ENCODE data around the gene VANGL2. TPM values are rescaled to one million over a fixed set of nuclear protein-coding genes. Genes with fewer than 3 reads are reported as not detected.

The VANGL2 gene
- total RNA-seq, 2 experiments from 2014 or later = not detected

DNA sequence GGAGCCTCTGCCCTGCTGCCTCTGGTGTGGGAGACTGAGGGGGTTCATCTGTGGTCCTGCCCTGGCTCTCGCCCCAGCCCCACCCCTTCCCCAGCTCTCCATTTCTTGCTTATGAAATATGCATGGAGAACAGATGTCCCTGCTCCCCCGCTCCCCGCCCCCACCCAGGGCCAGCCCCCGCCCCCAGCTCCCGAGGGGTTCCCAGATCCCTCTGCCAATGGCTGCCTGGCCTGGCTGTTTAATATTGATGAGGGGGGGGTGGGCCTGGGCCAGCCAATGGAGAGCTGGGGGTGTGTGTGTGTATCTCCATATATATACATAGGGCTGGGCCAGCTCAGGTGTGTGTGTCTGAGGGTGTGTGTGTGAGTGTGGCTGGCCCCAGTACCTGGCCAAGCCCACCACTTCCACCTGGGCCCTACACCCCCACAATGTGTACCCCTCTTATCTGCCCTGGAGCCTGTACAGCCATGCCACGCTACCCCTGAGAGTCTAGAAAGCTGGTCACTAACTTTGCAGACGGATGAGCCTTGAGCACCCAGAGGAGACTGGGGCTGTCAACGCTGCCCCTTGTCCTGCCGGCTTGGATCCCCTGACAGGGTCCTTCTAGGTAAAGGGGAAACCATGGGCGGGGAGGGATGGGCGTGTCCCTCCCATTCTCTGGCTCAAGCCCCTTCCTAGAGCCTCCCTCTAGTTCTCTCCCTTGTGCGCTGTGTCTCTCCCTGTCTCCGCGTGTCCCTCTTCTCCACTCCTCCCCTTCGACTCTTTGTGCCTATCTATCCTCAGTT lies 33.4 kb upstream of the VANGL2 start, which contains the start of gene NHLH1:
Gene NHLH1 (plus strand): TSS at position 341 of the 785 bp plus-strand sequence. CDS start 3,661 bp downstream, outside the sequence.
- H3K36me3 ChIP-seq (ENCODE audit: insufficient read depth, low read length) = no peaks in the 10 kb centered on the region
- no peak within 1 kb of the TSS for H3K27ac ChIP-seq (ENCODE audit: low read depth in 1 of 2, low read length in 2 of 2)
- no peaks in the 10 kb centered on the region for H3K27me3 ChIP-seq (ENCODE audit: control insufficient read depth in 1 of 2, insufficient read depth in 2 of 2, low read length in 2 of 2)
- no peaks in the 10 kb centered on the region for H3K4me1 ChIP-seq (ENCODE audit: insufficient read depth, low read length)
- H3K9me3 ChIP-seq (ENCODE audit: control insufficient read depth in 1 of 2, insufficient read depth in 1 of 2, low read length in 2 of 2) = no peaks in the 10 kb centered on the region
- Mint-ChIP-seq H3K4me3 (no peak within 1 kb of the TSS), H3K27ac (no peak within 1 kb of the TSS), H3K9me3 (no peaks in the 10 kb centered on the region), H3K27me3 (no peaks in the 10 kb centered on the region), H3K36me3 (ENCODE audit: low read depth) (no peaks in the 10 kb centered on the region), H3K4me1 (ENCODE audit: low read depth) (no peaks in the 10 kb centered on the region)
- POLR2A ChIA-PET = no interaction called here
- intact Hi-C loops (cut with DNase I, micrococcal nuclease) = no loop called here
- CTCF ChIA-PET = no interaction called here
- TF ChIP-seq, protein P1, sequence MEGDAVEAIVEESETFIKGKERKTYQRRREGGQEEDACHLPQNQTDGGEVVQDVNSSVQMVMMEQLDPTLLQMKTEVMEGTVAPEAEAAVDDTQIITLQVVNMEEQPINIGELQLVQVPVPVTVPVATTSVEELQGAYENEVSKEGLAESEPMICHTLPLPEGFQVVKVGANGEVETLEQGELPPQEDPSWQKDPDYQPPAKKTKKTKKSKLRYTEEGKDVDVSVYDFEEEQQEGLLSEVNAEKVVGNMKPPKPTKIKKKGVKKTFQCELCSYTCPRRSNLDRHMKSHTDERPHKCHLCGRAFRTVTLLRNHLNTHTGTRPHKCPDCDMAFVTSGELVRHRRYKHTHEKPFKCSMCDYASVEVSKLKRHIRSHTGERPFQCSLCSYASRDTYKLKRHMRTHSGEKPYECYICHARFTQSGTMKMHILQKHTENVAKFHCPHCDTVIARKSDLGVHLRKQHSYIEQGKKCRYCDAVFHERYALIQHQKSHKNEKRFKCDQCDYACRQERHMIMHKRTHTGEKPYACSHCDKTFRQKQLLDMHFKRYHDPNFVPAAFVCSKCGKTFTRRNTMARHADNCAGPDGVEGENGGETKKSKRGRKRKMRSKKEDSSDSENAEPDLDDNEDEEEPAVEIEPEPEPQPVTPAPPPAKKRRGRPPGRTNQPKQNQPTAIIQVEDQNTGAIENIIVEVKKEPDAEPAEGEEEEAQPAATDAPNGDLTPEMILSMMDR (IDR thresholded peaks at IDR 0.05) = no peak
- DNase-seq = no peak
- H3K4me3 ChIP-seq (ENCODE audit: low read length) = no peak within 1 kb of the TSS
- no peak for ATAC-seq (ENCODE audit: poor library complexity)

DNA sequence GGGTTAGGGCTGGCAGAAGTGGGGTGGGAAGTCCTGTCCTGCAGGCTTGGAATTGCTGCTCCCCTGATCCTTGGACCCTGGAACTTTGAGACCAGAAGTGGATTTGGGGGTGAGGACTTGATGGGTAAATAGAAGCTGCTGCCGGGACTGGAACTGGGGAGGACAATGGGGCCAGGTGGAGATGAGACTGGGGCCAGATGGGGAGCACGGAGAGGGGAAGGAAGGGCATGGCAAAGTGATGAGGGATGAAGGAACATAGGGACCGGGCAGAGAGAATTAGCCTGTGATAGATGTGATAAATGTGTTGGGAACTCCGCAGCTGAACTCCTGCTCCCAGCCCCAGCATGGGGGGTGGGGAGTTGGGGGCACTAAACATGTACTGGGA lies 32.9 kb upstream of the VANGL2 start:
- no peaks in the 10 kb centered on the region for H3K27me3 Mint-ChIP-seq
- ChIA-PET POLR2A (no interaction called here), CTCF (no interaction called here)
- Histone ChIP-seq H3K36me3 (ENCODE audit: insufficient read depth, low read length) (no peaks in the 10 kb centered on the region), H3K4me3 (ENCODE audit: low read length) (no peak overlapping the region), H3K27me3 (ENCODE audit: control insufficient read depth in 1 of 2, insufficient read depth in 2 of 2, low read length in 2 of 2) (no peaks in the 10 kb centered on the region), H3K4me1 (ENCODE audit: insufficient read depth, low read length) (no peaks in the 10 kb centered on the region), H3K9me3 (ENCODE audit: control insufficient read depth in 1 of 2, insufficient read depth in 1 of 2, low read length in 2 of 2) (no peaks in the 10 kb centered on the region), H3K27ac (ENCODE audit: low read depth in 1 of 2, low read length in 2 of 2) (no peak overlapping the region)
- DNase-seq = no peak
- H3K9me3 Mint-ChIP-seq = no peaks in the 10 kb centered on the region
- TF ChIP-seq, protein P1 (IDR thresholded peaks at IDR 0.05) = no peak
- H3K36me3 Mint-ChIP-seq (ENCODE audit: low read depth) = no peaks in the 10 kb centered on the region
- no peak overlapping the region for H3K4me3 Mint-ChIP-seq
- intact Hi-C loops (cut with DNase I, micrococcal nuclease) = no loop called here
- H3K4me1 Mint-ChIP-seq (ENCODE audit: low read depth) = no peaks in the 10 kb centered on the region
- no peak overlapping the region for H3K27ac Mint-ChIP-seq
- no peak for ATAC-seq (ENCODE audit: poor library complexity)

DNA sequence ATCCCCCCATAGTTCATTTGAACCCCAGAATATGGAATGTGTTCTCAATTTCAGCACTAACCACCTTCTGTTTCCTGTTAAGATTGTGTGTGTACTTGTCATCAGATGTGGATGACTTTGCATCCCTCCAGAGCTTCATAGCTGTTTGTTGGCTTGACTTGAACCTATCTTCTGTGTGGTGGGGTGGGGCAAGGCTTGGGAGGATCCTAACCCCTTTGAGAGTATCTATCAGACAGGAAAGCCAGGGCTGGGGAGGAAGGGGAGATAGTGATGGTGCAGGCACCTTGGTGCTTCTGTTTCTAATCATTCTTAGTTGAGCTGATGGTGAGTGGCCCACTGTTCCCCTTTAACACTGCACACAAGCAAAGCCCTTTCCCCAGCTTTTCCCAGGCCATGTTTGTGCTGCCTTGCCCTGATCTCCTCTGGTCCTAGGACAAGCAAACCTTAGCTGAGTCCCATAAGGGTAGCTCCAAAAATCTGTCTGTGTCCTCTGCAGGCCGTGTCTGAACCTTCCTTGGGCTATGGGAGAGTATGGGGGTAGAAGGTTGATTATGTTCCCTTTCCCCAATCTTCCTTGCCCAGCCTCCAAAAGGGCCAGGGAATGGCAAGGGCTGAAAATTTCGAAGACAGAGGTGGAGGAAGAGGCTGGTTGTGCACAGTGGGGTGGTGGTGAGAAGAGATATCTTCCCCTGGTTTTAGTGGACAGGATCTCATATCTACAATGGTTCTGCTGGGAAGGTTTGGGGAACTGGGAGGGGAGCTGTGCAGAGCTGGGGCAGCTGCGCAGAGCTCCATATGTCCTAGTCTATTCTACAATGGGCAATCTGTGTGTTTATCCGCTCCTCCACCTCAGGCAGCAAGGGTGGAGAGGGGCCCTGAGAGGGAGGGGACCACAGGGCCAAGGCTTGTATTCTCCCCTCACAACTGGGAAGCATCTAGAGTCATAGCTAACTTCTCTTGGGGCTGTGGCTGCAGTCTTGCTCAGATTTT lies 32.1 kb upstream of the VANGL2 start:
- Mint-ChIP-seq H3K27me3 (no peaks in the 10 kb centered on the region), H3K9me3 (no peaks in the 10 kb centered on the region), H3K4me1 (ENCODE audit: low read depth) (no peaks in the 10 kb centered on the region), H3K36me3 (ENCODE audit: low read depth) (no peaks in the 10 kb centered on the region), H3K27ac (no peak overlapping the region), H3K4me3 (no peak overlapping the region)
- TF ChIP-seq, protein P1 (IDR thresholded peaks at IDR 0.05) = no peak
- H3K36me3 ChIP-seq (ENCODE audit: insufficient read depth, low read length) = no peaks in the 10 kb centered on the region
- ChIA-PET POLR2A (interaction anchor here (0.8 to 1.0 kb wide), 2 partner anchors 9 to 10 kb away, joined by 3 read pairs; no protein-coding TSS in a partner anchor), CTCF (no interaction called here)
- no peak overlapping the region for H3K27ac ChIP-seq (ENCODE audit: low read depth in 1 of 2, low read length in 2 of 2)
- H3K9me3 ChIP-seq (ENCODE audit: control insufficient read depth in 1 of 2, insufficient read depth in 1 of 2, low read length in 2 of 2) = no peaks in the 10 kb centered on the region
- intact Hi-C loops (cut with DNase I, micrococcal nuclease) = no loop called here
- ATAC-seq (ENCODE audit: poor library complexity) (no peak), DNase-seq (no peak)
- no peak overlapping the region for H3K4me3 ChIP-seq (ENCODE audit: low read length)
- no peaks in the 10 kb centered on the region for H3K4me1 ChIP-seq (ENCODE audit: insufficient read depth, low read length)
- no peaks in the 10 kb centered on the region for H3K27me3 ChIP-seq (ENCODE audit: control insufficient read depth in 1 of 2, insufficient read depth in 2 of 2, low read length in 2 of 2)
